Measurements from ENCODE around the gene DRAM1.
"Not testable (repeated sequence)": the region's sequence is repeated elsewhere in the genome, so short reads cannot be mapped to it uniquely, and the experiment has no call there.

The DRAM1 gene, protein sequence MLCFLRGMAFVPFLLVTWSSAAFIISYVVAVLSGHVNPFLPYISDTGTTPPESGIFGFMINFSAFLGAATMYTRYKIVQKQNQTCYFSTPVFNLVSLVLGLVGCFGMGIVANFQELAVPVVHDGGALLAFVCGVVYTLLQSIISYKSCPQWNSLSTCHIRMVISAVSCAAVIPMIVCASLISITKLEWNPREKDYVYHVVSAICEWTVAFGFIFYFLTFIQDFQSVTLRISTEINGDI

DNA sequence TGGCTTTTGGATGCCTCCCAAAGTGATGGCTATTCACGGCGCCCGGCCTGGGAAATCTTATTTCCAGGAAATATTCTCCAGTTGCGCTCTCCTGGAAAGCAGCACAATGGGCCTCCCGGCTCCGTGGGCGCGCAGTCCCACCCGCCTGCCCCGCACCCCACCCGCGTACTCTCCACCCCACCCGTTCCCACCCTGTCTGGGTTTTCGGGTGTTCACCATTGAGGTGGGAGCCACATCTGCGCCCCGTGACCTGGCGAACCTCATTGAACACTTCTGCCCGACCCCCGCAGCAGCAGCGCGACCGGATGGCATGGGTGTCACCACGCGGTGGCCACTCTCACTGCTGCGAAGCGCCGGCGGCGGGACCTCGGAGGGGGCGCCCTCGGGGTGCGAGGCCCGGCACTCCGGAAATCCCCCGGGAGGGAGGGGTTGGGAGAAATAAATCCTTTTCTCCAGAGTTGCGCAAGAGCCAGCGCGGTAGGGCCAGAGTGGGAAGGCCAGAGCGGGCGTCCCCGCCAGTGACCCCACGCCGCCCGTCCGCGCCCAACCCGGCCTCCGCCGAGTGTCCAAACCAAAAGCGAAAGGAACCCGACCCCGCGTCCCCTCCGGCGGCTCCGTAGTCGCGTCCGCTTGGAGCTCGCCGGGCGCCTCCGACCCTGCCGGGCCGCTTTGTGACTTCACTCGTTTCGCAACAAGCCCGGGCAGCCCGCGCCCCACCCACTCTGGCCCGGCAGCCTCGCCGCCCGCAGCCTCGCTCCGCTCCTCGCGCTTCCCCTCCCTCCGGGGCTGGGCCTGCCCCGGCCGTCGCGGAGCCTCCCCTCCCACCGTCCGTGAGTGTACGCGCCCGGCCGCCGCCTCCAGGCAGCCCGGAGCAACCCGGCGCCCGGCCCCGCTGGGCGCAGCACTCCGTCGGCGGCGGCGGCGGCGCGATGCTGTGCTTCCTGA is at the start of gene DRAM1:
Gene DRAM1 (plus strand): TSS at position 720 of the 945 bp plus-strand sequence. CDS start 210 bp downstream, at position 930.
- peak; percentile 74 for DNase-seq (ENCODE audit: low spot score)

DNA sequence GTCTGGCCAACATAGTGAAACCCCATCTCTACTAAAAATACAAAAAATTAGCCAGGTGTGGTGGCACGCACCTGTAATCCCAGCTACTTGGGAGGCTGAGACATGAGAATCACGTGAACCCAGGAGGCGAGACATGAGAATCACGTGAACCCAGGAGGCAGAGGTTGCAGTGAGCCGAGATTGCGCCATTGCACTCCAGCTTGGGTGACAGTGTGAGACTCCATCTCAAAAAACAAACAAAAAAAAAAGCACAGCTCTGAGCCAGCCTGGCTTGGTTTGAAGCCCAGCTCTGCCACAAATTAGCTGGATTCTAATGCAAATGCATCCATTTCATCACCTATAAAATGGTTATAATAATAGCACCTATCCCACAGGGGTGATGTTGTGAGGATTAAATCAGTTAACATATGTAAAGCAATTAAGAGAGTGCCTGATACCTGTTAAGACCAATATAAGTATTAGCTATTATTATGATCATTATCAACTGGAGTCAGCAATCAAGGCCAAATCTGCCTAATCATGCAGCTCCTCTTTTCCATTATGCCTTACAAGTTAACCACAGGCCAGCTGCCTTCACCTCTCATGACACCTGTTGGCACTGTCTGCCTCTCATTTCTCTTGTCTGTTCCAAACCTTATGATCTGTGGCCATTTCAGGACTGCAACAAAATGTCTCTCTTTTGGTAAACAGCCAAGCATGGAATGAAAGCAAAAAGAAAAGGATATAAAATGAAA is 48.8 kb upstream of the DRAM1 start:
- no peak for DNase-seq (ENCODE audit: low spot score)

DNA sequence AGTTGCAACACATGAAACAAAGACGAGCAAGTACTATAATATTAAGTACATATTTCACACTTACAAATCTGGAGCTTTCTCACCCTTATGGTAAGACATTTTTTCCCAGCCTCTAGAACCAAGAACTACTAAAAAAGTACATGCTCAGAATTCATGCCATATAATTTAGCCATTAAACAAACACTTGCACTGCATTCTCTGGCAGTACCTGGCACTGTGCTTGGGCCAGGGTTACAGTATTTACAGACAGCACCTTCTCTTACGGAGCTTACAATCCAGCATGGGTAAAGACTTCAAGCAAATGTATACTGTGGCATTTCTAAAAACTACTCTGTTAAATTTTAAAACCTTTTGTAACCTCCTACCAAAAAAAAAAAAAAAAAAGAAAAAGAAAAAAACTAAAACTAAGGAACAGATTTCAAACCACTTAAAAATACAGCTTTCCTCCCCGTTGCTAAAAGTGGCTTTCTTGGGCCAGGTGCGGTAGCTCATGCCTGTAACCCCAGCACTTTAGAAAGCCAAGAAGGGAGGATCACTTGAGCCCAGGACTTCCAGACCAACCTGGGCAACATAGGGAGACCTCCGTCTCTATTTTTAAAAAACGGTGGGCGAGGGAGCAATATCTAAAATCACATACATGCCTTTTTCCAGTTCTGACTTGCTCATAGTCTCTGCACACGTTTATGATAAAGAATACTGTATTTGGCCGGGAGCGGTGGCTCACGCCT is 47.6 kb upstream of the DRAM1 start:
- peak; percentile 13 for DNase-seq (ENCODE audit: low spot score)

DNA sequence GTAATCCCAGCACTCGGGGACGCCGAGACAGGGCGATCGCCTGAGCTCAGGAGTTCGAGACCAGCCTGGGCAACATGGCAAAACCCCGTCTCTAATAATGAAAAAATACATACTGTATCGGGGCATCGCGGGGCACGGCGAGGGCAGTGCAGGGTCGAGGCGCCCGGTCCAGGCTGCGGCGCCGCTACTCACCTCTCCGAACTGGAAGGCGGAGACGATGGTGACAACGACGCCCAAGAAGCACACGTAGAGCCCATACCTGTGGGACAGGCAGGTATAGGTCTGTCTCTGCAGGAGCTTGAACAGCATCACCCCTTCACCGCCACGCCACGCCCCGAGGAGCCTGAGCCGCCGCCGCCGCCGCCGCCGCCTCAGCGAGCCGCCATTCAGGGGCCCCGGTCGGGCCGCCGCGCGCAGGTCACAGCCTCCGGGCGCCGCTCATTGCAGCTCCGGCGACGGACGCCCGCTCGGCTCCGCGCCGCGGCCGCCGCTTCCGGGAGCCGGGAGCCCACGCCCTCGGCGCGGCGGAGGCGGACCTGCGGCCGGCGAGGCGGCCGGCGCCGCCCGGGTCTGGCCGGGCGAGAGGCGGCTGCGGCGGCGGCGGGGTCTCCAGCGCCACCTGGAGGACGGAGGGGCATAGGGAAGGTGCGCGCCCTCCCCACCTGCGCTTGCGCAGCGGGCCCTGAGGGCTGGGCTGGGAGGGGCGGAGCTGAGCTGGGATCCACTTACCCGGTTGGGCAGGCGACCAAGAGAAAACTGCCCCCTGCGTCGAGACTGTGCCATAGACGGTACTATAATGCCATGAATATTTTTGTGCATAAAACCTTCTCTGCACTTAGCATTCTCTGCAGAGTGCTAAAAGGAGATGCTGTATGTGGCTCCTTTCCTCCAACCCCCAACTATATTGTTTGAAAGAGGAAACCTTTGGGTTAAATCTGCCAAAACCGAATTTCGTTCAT is 46.7 kb upstream of the DRAM1 start, which contains the start of gene GNPTAB:
Gene GNPTAB (minus strand): TSS at position 593 of the 959 bp plus-strand sequence. CDS start 284 bp downstream, at position 309.
- peak; percentile 94 for DNase-seq (ENCODE audit: low spot score)

DNA sequence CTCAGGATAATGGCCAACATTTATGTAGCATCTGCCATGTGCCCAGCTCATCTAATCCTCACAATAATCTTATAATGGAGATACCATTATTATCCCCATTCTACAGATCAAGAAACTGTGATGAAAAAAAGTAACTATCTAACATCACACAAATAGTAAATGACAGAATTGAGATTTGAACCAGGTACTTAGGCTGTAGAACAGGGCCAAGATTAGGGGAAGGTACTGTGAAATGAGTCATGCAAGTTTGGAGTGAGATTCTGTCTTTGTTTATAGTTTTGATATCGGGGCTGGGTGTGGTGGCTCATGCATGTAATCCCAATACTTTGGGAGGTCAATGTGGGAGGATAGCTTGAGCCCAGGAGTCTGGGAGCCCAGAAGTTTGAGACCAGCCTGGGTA is 45.4 kb upstream of the DRAM1 start:
- no peak for DNase-seq (ENCODE audit: low spot score)

DNA sequence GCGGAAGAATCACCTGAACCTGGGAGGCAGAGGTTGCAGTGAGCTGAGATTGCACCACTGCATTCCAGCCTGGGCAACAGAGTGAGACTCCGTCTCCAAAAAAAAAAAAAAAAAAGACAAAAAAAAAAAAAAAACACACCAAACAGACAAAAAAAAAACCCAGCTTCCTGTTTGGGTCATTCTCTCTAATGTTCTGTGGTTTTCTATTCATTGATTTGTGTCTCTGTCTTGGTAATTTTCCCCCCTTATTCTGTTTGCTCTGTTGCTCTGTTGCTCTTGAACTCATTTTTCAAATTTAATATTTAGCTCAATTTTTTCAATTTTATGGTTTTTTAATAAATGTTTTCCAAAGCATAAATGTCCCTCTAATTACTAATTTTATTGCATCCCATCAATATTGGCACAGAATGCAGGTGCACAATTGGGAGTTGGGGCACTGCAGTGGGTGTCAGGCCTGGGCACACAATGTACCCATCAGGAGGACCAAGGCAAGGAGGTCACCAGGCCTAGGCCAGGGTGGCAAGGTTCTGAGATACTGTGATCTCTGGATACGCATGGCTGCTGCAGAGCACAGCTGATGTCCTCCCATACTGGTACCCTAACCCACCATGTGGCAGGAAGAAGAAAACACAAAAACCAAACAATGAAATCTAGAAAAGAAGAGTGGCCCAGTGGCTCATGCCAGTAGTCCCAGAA is 38.6 kb upstream of the DRAM1 start:
- DNase-seq (ENCODE audit: low spot score): no peak

DNA sequence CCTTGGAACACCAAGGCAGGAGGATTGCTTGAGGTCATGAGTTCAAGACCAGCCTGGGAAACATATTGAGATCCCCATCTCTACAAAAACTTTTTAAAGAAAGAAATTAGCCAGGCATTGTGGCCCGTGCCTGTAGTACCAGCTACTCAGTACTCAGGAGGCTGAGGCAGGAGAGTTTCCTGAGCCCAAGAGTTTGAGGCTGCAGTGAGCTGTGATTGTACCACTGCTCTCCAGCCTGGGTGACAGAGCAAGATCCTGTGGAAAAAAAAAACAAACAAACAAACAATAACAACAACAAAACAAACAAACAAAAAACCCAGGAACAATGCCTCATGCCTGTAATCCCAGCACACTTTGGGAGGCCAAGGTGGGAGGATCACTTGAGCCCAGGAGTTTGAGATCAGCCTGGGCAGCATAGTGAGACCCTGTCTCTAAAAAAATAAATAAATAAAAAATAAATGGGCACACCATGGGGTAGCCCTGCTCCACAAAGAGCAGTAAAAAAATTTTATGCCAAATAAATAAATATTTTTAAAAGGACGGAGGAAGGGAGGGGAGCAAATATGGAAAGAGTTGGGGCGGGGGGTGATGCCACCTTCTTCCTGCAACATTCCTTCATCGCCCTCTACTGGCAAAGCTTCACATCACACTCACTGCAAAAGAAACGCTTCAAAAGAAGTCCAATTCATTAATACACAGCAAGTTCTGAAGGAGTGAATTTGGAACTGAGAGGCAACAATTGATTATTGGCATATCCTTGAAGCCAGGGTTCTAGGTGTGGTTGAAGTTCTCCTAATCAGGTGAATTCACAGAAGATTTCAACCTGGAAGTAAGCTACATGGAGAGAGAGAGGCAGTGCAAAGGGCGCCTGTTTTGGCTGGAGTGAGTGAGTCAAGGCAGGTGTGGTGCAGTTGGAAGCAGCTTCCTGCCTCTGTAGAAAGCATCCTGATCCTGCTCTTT is 37.8 kb upstream of the DRAM1 start:
- DNase-seq (ENCODE audit: low spot score): no peak

DNA sequence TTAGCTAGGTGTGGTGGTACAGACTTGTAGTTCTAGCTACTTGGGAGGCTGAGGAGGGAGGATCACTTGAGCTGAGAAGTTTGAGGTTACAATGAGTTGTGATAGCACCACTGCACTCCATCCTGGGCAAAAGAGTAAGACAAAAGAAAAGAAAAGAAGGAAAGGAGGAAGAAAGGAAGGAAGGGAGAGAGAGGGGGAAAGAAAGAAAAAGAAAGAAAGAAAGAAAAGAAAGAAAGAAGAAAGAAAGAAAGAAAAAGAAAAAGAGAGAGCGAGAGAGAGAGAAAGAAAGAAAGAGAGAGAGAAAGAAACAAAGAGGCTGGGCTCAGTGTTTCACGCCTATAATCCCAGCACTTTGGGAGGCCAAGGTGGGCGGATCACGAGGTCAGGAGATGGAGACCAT is 36.3 kb upstream of the DRAM1 start:
- no peak for DNase-seq (ENCODE audit: low spot score)

DNA sequence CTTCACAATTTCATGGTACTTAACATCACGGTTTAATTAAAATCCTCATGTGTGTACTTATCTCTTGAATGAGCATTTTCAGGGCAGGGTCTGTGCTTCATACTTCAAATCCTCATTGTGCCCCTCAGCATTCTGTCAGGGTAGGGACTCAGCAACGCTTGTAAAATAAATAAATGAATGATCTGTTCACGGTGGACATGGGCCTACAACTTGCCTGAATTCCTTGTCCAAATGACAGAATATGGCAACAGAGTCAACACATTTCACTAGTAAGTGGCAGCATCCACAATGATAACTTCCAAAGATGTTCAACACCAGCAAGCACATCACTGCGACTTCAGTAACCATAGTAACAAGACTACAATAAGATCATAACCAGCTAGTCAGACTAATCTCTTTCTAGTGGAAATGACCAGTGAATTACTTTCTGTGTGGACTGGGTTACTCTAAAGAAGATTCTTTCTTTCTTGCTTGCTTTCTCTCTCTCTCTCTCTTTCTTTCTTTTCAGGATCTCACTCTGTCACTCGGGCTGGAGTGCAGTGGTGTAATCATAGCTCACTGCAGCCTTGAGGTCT is 32.2 kb upstream of the DRAM1 start:
- DNase-seq (ENCODE audit: low spot score): no peak

DNA sequence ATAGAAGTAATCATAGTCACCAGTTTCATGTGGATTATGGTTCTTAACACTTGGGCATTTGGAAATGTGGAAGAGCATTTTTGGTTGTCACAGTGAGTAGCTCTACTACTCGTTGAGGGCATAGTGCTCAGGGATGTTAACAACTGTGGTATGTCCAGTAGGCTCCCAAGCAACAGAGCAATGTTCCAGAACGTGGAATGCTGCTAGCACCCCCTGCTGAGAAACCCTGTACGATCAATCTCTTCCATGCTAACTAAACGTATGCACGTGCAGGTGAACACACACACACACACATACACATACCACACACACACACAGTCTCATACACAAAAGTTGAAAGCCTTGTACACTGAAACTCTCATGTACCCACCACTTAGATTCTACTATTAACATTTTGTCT is 30.1 kb upstream of the DRAM1 start:
- DNase-seq (ENCODE audit: low spot score): no peak

DNA sequence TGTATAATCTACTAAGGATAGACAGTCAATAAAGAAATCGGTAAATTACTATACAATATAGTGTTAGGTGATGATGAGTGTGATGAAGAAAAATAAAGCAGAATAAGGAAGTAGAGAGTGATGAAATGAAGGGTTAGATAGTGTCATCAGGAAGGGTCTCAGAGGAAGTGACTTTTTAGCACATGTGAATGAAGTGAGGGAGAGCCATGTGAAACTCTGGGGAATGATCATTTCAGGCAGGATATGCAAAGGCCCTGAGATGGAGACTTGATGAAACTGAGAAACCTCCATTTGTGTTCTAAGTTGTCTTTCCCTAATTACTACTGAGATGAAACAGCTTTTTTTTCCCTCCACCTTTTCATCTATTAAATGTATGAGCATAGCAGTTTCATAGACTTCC is 27.2 kb upstream of the DRAM1 start:
- no peak for DNase-seq (ENCODE audit: low spot score)

DNA sequence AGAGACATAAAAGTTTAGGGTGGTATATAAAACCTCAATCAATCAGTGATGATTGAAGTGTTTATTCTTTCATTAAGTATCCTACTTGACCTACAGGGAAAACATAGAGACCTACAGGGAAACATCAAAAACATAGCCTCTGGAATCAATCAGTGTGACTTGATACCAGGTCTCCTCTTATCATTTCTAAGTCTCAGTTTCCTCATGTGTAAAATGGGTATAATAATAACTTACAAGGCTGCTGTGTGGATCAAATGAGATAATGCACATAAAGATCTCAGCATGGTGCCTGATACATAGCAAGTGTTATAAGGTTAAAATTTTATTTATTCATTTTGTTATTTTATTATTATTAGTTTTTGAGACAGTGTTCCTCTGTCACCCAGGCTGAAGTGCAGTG is 24.4 kb upstream of the DRAM1 start:
- DNase-seq (ENCODE audit: low spot score): no peak

DNA sequence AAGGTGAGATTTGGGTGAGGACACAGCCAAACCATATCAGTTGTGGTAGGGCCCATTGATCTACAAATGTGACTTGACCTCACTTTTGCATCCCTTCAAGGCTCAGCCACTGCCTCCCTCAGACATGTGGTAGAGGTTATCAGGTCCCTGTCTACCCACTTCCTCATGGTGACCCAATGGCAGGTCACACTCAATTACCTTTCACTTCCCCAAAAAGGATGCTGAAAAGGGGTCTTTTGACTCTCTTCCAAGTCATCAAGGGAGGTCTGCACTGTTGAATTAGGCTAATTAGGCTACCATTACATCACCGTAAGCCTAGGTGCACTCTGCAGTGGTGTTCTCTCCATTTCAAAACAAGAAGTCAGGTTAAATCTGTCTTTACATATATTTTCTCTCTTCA is 22.6 kb upstream of the DRAM1 start:
- no peak for DNase-seq (ENCODE audit: low spot score)

DNA sequence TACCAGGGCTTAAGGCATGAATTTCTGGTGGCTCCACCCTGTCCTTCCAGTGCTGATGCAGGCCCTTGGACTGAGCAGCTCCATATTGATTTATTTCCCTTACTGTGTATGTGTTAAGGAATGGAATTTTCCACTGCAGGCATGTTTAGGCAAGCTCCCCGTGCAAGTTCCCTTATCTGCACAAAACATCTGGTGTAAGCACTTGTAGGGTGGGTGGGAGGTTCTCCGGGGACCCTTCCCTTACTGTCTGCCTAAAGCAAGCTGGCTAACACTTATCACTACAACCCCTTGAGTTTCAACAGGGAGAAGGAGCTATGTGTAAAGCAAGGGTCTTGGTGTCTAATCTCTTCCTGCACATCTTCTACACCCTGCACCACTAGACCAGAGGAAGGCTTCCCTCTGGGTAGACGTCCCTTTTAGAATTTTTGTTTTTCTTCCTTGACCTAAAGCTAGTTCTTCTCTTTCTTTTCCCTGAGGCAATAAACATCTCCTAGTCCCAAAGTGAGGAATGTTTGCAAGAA is 22.0 kb upstream of the DRAM1 start:
- no peak for DNase-seq (ENCODE audit: low spot score)

DNA sequence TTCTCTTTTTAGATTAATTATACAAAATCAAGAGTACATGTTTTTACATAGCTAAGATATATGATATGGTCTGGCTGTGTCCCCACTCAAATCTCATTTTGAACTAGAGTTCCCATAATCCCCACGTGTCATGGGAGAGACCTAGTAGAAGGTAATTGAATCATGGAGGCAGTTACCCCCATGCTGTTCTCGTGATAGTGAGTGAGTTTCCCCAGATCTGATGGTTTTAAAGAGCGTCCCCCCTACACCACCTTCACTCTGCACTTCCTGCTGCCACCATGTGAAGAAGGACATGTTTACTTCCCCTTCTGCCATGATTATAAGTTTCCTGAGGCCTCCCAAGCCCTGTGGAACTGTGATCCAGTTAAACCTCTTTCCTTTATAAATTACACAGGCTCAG is 21.4 kb upstream of the DRAM1 start:
- no peak for DNase-seq (ENCODE audit: low spot score)

DNA sequence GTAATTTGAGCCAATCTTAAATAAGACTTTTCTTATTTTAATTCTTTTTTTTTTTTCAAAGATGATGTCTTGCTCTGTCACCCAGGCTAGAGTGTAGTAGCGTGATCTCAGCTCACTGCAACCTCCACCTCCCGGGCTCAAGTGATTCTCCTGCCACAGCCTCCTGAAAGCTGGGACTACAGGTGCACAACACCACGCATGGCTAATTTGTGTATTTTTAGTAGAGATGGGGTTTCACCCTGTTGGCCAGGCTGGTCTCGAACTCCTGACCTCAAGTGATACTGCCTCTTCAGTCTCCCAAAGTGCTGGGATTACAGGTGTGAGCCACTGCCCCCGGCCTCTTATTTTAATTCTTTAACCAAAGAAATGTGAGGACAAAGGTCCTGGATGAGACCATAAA is 20.8 kb upstream of the DRAM1 start:
- not testable (repeated sequence) for DNase-seq (ENCODE audit: low spot score)

DNA sequence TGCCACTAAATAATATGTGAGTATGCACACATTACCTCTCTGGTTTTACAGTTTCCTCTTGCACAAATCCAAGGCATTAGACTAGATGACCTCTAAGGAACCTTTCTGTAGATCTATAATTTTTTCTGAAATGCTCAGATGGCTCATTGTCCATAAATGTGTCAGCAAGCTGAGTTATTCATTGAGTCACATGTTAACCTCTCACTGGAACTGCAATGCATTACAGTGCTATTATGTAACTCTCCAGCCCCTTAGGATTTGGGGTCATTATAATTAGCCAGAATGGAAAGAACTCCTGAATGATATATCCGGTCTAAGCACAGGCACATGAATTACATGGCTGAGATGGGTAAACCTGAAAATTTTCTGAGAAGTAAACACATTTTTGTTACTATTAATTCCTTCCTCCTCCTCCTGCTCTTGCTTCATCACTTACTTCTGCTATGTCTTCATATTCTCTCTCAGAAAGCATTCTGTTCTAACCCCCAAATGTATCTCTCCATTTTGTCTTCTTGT is 20.3 kb upstream of the DRAM1 start:
- DNase-seq (ENCODE audit: low spot score): no peak

DNA sequence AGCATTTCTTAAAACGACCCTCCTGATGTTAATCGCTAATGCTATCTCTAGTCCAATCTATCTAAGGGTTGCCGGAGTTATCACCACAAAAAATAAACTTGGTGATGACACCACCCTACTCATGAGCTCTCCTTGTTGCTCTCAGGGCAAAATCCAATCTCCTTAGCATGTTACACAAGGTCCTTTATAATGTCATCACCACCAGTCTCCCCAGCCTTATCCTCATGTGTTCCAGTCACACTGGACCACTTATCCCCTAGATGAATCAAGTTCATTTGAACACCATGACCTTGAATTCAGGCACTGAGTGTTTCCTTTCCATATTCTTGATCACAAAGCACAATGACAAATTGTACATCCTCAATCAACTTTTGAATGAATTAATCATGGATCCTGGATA is 19.0 kb upstream of the DRAM1 start:
- no peak for DNase-seq (ENCODE audit: low spot score)

Data from HuH-7 (cell line).